Parathyroid adenoma (tissue), 2 donors: ENCODE results near the gene CYBA.

ENCODE experiments used
- H2AFZ ChIP-seq: fragments of 300-600 bp; sonication (generic); one replicate; pipeline ENCODE4 v1.7.0; 2017; ENCODE audit warnings: antibody characterized with exemption, mild to moderate bottlenecking
- H3K27ac ChIP-seq: fragments of 300-600 bp; sonication (generic); one replicate; pipeline ENCODE4 v1.7.0; 2017
- H3K27me3 ChIP-seq: fragments of 300-600 bp; sonication (generic); one replicate; pipeline ENCODE4 v1.7.0; 2017; ENCODE audit warnings: low read length; ENCODE audit not compliant: control insufficient read depth, insufficient read depth
- H3K36me3 ChIP-seq: fragments of 300-600 bp; sonication (generic); one replicate; pipeline ENCODE4 v1.7.0; 2017; ENCODE audit warnings: low read length; ENCODE audit not compliant: control insufficient read depth, insufficient read depth
- H3K4me1 ChIP-seq: fragments of 300-600 bp; sonication (generic); one replicate; pipeline ENCODE4 v1.7.0; 2017; ENCODE audit warnings: control low read depth
- H3K4me2 ChIP-seq: fragments of 300-600 bp; sonication (generic); one replicate; pipeline ENCODE4 v1.7.0; 2017; ENCODE audit warnings: low read length
- H3K4me3 ChIP-seq: fragments of 300-600 bp; sonication (generic); one replicate; pipeline ENCODE4 v1.7.0; 2017; ENCODE audit warnings: low read depth, low read length
- H3K79me2 ChIP-seq: fragments of 300-600 bp; sonication (generic); one replicate; pipeline ENCODE4 v1.7.0; 2017; ENCODE audit warnings: control low read depth
- H3K9ac ChIP-seq: fragments of 300-600 bp; sonication (generic); one replicate; pipeline ENCODE4 v1.7.0; 2017; ENCODE audit warnings: mild to moderate bottlenecking
- H3K9me3 ChIP-seq: fragments of 300-600 bp; sonication (generic); one replicate; pipeline ENCODE4 v1.7.0; 2017; ENCODE audit warnings: low read length; ENCODE audit not compliant: control insufficient read depth
- TF ChIP-seq, protein P1 (sequence below): fragments of 300-600 bp; sonication (generic); IDR thresholded peaks from one replicate; pipeline ENCODE4 v1.7.0; 2017; ENCODE audit warnings: antibody characterized with exemption, mild to moderate bottlenecking
- donor health status: primary hyperparathyroidism.

CYBA gene

DNA sequence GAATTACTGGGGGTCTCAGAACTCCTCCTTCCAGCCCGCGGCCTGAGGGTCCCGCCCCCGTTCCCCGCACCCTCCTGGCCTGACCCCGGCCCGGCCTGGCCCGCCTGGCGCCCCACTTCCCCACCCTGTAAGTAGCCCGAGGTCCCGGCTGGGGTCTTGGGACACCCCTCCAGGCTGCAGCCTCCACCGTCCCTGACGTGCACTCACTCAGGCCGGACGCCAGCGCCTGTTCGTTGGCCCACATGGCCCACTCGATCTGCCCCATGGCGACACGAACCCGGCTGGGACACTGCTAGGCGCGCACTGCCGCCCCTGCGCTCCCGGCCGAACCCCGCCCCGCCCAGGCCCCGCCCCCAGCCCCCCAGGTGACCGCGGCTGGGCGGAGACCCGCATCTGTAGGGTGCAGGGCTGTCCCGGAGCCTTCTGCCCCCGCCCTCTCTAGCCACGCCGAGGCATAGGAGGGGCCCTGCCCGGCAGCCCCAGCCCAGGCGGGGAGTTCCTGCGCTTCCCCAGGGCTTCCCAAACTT is at the start of gene CYBA:
Gene CYBA, minus strand, starts transcription at position 305 of the 527 bp plus-strand sequence. Its CDS starts 40 bp downstream, at position 265.
- peak within 1 kb of the TSS; percentile 34 for H3K4me2 ChIP-seq
- no peaks in the 10 kb centered on the region for H3K9me3 ChIP-seq
- H2AFZ ChIP-seq: peak within 1 kb of the TSS; percentile 30
- H3K27me3 ChIP-seq: no peaks in the 10 kb centered on the region
- H3K79me2 ChIP-seq: no peaks in the 10 kb centered on the region
- H3K36me3 ChIP-seq: no peaks in the 10 kb centered on the region
- H3K4me3 ChIP-seq: peak within 1 kb of the TSS; percentile 51
- H3K9ac ChIP-seq: no peak within 1 kb of the TSS
- TF ChIP-seq, protein P1, sequence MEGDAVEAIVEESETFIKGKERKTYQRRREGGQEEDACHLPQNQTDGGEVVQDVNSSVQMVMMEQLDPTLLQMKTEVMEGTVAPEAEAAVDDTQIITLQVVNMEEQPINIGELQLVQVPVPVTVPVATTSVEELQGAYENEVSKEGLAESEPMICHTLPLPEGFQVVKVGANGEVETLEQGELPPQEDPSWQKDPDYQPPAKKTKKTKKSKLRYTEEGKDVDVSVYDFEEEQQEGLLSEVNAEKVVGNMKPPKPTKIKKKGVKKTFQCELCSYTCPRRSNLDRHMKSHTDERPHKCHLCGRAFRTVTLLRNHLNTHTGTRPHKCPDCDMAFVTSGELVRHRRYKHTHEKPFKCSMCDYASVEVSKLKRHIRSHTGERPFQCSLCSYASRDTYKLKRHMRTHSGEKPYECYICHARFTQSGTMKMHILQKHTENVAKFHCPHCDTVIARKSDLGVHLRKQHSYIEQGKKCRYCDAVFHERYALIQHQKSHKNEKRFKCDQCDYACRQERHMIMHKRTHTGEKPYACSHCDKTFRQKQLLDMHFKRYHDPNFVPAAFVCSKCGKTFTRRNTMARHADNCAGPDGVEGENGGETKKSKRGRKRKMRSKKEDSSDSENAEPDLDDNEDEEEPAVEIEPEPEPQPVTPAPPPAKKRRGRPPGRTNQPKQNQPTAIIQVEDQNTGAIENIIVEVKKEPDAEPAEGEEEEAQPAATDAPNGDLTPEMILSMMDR: no peak
- peak within 1 kb of the TSS; percentile 53 for H3K27ac ChIP-seq
- H3K4me1 ChIP-seq: peaks cover 6% of the 10 kb centered on the region

DNA sequence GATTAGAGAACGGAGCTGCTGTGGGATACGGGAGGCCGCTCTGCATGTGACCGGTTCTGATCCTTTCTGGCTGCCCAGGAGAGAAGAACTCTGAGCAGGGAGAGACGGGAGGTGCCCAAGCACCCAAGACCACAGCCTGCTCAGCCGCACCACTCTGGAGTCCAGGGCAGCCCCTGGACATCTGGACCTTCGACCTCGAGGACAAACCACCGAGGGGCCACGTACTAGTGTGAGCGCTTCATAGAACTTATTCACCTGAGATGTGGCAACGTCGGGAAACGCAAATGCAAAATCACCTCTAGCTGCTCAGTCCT is 49.4 kb upstream of the CYBA start:
- H2AFZ ChIP-seq: no peak overlapping the region
- no peak overlapping the region for H3K4me3 ChIP-seq
- TF ChIP-seq, protein P1: no peak
- no peak overlapping the region for H3K27ac ChIP-seq
- peaks cover 13% of the 10 kb centered on the region for H3K79me2 ChIP-seq
- H3K36me3 ChIP-seq: no peaks in the 10 kb centered on the region
- no peaks in the 10 kb centered on the region for H3K27me3 ChIP-seq
- no peak overlapping the region for H3K4me2 ChIP-seq
- no peaks in the 10 kb centered on the region for H3K9me3 ChIP-seq
- no peak overlapping the region for H3K9ac ChIP-seq
- peaks cover 4% of the 10 kb centered on the region for H3K4me1 ChIP-seq

DNA sequence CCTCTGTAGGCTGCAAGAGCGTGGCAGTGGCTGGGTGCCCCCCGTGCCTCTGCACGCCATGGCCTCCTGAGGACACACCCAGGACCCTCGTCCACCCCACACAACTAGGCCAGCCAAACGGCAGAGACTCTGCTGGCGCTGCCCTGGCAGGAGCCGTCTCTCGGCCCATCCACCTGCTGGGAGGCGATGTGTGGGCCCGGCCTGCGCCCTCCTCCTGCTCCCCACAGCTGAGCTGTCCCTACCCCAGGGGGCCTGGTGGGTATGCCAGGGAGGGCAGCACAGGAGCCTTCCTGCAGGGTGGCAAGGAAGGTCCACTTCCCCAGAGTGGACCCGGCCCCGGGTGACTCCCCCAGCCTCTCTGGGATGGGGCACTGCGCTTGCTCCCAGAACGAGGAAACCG is 48.3 kb upstream of the CYBA start:
- no peaks in the 10 kb centered on the region for H3K36me3 ChIP-seq
- no peaks in the 10 kb centered on the region for H3K9me3 ChIP-seq
- no peak overlapping the region for H3K27ac ChIP-seq
- no peak overlapping the region for H2AFZ ChIP-seq
- no peak overlapping the region for H3K9ac ChIP-seq
- no peaks in the 10 kb centered on the region for H3K27me3 ChIP-seq
- H3K4me2 ChIP-seq: no peak overlapping the region
- peaks cover 8% of the 10 kb centered on the region for H3K79me2 ChIP-seq
- H3K4me3 ChIP-seq: no peak overlapping the region
- TF ChIP-seq, protein P1: no peak
- H3K4me1 ChIP-seq: no peaks in the 10 kb centered on the region

DNA sequence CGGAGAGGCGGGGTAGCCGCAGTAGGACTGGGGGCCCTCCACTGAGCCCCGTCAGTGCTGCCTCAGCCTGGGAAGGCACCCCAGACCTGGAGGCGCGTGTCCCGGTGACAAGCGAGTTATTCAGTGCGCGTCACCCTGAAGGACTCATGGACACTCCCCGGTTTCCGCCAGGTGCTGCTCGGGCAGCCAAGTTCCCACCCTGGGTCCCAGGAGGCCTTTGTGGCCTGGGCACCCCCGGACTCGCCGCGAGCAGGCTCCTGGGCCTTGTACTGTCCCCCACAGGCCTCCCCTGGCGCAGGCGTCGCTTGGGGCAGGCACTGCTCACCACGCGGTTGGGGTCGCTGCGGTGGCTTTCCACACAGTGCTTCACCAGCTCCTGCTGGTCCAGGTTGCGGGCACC is 47.8 kb upstream of the CYBA start:
- Histone ChIP-seq H3K36me3 (no peaks in the 10 kb centered on the region), H3K27ac (no peak overlapping the region), H3K79me2 (peaks cover 3% of the 10 kb centered on the region), H3K4me3 (no peak overlapping the region), H3K9me3 (no peaks in the 10 kb centered on the region), H3K9ac (no peak overlapping the region), H3K4me2 (no peak overlapping the region), H3K27me3 (no peaks in the 10 kb centered on the region), H2AFZ (no peak overlapping the region), H3K4me1 (no peaks in the 10 kb centered on the region)
- TF ChIP-seq, protein P1: no peak

DNA sequence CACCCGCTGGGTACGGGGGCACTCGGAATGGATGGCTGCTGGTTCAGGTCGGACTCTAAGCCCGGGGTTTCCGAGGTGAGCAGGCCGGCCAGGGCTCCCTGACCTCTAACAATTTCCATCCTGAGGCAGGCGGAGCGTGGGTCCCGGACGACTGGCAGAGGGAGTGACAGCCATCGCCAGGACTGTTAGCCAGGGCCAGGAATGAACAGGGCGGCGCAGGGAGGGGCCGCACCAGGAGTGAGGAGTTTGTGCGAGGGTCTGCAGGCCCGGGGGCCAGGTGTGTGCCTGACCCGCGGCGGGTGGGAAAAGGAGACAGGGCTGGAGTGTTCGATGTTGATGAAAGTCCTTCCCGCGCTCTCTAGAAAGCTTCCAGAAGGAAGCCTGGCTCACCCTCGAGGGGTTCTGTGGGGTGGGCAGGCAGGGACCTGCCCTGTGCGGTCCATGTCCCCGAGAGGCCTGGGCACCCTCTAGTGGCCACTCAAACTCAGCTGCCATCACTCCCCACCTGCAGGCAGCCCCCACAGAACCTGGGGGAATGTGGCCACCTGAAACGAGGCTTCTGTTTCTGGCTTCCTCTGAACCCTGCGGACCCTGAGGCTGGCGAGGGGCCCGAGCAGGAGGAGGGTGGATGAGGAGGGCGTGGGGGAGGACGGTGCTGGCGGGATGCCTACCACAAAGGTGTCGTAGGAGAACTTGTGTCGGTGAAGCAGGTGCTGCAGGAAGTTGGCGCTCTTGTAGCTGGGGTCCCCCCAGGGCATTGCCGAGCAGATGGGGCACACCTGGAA is 47.2 kb upstream of the CYBA start:
- no peak overlapping the region for H3K27ac ChIP-seq
- no peak overlapping the region for H3K9ac ChIP-seq
- no peaks in the 10 kb centered on the region for H3K4me1 ChIP-seq
- peaks cover 3% of the 10 kb centered on the region for H3K79me2 ChIP-seq
- no peaks in the 10 kb centered on the region for H3K36me3 ChIP-seq
- H3K4me3 ChIP-seq: no peak overlapping the region
- H3K9me3 ChIP-seq: no peaks in the 10 kb centered on the region
- H3K4me2 ChIP-seq: no peak overlapping the region
- no peak overlapping the region for H2AFZ ChIP-seq
- H3K27me3 ChIP-seq: no peaks in the 10 kb centered on the region
- TF ChIP-seq, protein P1: peak; percentile 47
